PC-3 (cell line): ENCODE results near the gene RETN. TPM values are rescaled to one million over a fixed set of nuclear protein-coding genes. Genes with fewer than 3 reads are reported as not detected.

ENCODE experiments used
- ATAC-seq: fragments of 200-7000 bp; cut with Tn5 transposase; 2 replicates; pipeline ENCODE4 v1.9.1; 2020; ENCODE audit warnings: mild to moderate bottlenecking, moderate library complexity
- BruUV-seq: library from RNA; stranded (reverse); fragments of 400-500 nt; replicated peaks from 2 replicates; lab custom pipeline; 2021; lab: Mats Ljungman, UMichigan
- CTCF ChIA-PET: fragments of 300-600 bp; sonication (Branson Sonifier 250); formaldehyde crosslinking; loops from one replicate; lab custom pipeline; 2022; ENCODE audit warnings: antibody characterized with exemption; lab: Charles Lee
- POLR2A ChIA-PET: fragments of 300-600 bp; sonication (Branson Sonifier 250); formaldehyde crosslinking; loops from one replicate; lab custom pipeline; 2022; ENCODE audit warnings: antibody characterized with exemption; ENCODE audit not compliant: unreplicated experiment; lab: Charles Lee
- DNase-seq: peaks from one replicate; pipeline ENCODE4 v3.0.0-alpha.2; 2015
- H2AFZ ChIP-seq: fragments of 300-600 bp; sonication (generic); 2 replicates; pipeline ENCODE4 v1.6.0; 2016; ENCODE audit warnings: antibody characterized with exemption, low read length
- H3F3A ChIP-seq: fragments of 300-600 bp; sonication (generic); one replicate; pipeline ENCODE4 v1.6.0; 2017; ENCODE audit warnings: antibody characterized with exemption, low read length, control low read depth, mild to moderate bottlenecking; ENCODE audit not compliant: unreplicated experiment
- H3K27ac ChIP-seq: fragments of 300-600 bp; sonication (generic); 2 replicates; pipeline ENCODE4 v1.5.1; 2016; ENCODE audit warnings: mild to moderate bottlenecking, low read length
- H3K27me3 ChIP-seq: fragments of 300-600 bp; sonication (generic); 2 replicates; pipeline ENCODE4 v1.6.1; 2016; ENCODE audit warnings: low read length, mixed read lengths
- H3K36me3 ChIP-seq: fragments of 300-600 bp; sonication (generic); 2 replicates; pipeline ENCODE4 v1.6.1; 2016; ENCODE audit warnings: low read depth, mixed run types, low read length, mixed read lengths
- H3K4me1 ChIP-seq: fragments of 300-600 bp; sonication (generic); 2 replicates; pipeline ENCODE4 v1.5.1; 2016; ENCODE audit warnings: low read length; ENCODE audit not compliant: insufficient read depth
- H3K4me2 ChIP-seq: fragments of 300-600 bp; sonication (generic); 2 replicates; pipeline ENCODE4 v1.6.0; 2016; ENCODE audit warnings: low read length
- H3K4me3 ChIP-seq: fragments of 300-600 bp; sonication (generic); 2 replicates; pipeline ENCODE4 v1.5.1; 2016; ENCODE audit warnings: mild to moderate bottlenecking, low read length, mixed read lengths
- H3K79me2 ChIP-seq: fragments of 300-600 bp; sonication (generic); 2 replicates; pipeline ENCODE4 v1.6.1; 2017; ENCODE audit warnings: low read length, mixed read lengths
- H3K9ac ChIP-seq: fragments of 300-600 bp; sonication (generic); 2 replicates; pipeline ENCODE4 v1.6.0; 2016; ENCODE audit warnings: mild to moderate bottlenecking, low read length
- H3K9me2 ChIP-seq: fragments of 300-600 bp; sonication (generic); replicated peaks from 2 replicates; pipeline ENCODE4 v1.6.1; 2016; ENCODE audit warnings: mixed run types, low read length, mixed read lengths
- H3K9me3 ChIP-seq: fragments of 300-600 bp; sonication (generic); 2 replicates; pipeline ENCODE4 v1.6.1; 2016; ENCODE audit warnings: low read length, mixed read lengths
- H4K20me1 ChIP-seq: fragments of 300-600 bp; sonication (generic); 2 replicates; pipeline ENCODE4 v1.6.1; 2016; ENCODE audit warnings: low read length, mixed read lengths
- CTCF ChIP-seq: fragments of 300-600 bp; sonication (generic); conservative IDR thresholded peaks from 2 replicates; pipeline ENCODE4 v1.5.1; 2017; ENCODE audit warnings: antibody characterized with exemption, low read depth, mild to moderate bottlenecking, low read length
- EZH2 ChIP-seq: fragments of 300-600 bp; sonication (generic); IDR thresholded peaks from one replicate; pipeline ENCODE4 v1.6.1; 2017; ENCODE audit warnings: antibody characterized with exemption, mild to moderate bottlenecking, low read length; ENCODE audit not compliant: unreplicated experiment
- EZH2phosphoT487 ChIP-seq: fragments of 300-600 bp; sonication (generic); IDR thresholded peaks from 2 replicates; pipeline ENCODE4 v1.6.1; 2018; ENCODE audit warnings: mild to moderate bottlenecking, antibody characterized with exemption, low read length, borderline replicate concordance
- intact Hi-C: fragments of 100-400 bp; cut with micrococcal nuclease; formaldehyde crosslinking; loops from 2 replicates; pipeline ENCODE4 v1.9.0; 2023
- total RNA-seq: library from RNA; depleted of rRNA; stranded (reverse); fragments of >200 nt; gene quantifications from 2 replicates; pipeline ENCODE4 v1.2.3, GENCODE V29; 2014

Gene RETN
- total RNA-seq, 1 experiment from 2014 or later = not detected

- no TSS peak for BruUV-seq
- no peaks in the 10 kb centered on the region for H3K9me3 ChIP-seq
- CTCF ChIA-PET = interaction anchor here (0.6 kb wide), 2 partner anchors 24 to 138 kb away, joined by 3 read pairs; partner anchors contain the start of gene TRAPPC5
- no peak overlapping the region for H2AFZ ChIP-seq
- intact Hi-C loops = no loop called here
- H3K4me2 ChIP-seq = no peak overlapping the region
- no peaks in the 10 kb centered on the region for H3K36me3 ChIP-seq
- H4K20me1 ChIP-seq = no peaks in the 10 kb centered on the region
- peaks cover 2% of the 10 kb centered on the region; the same call in 1 of the 2 replicates for H3K4me1 ChIP-seq
- no peak for DNase-seq
- POLR2A ChIA-PET = interaction anchor here (0.6 kb wide), 1 partner anchor 291 kb away, joined by 11 read pairs; no protein-coding TSS in a partner anchor
- H3K9me2 ChIP-seq = no peaks in the 10 kb centered on the region
- H3K4me3 ChIP-seq = no peak overlapping the region
- H3K27ac ChIP-seq = no peak overlapping the region
- peaks cover 8% of the 10 kb centered on the region; the same call in 1 of the 2 replicates for H3K27me3 ChIP-seq
- H3K79me2 ChIP-seq = no peaks in the 10 kb centered on the region
- TF ChIP-seq EZH2 = no peak
- no peak for TF ChIP-seq CTCF
- TF ChIP-seq EZH2phosphoT487 = no peak
- no peaks in the 10 kb centered on the region for H3F3A ChIP-seq
- no peak for ATAC-seq
- no peak overlapping the region for H3K9ac ChIP-seq
Measured at GRCh38 chr19:7657131-7657751, 11.6 kb upstream of the RETN start.

DNA sequence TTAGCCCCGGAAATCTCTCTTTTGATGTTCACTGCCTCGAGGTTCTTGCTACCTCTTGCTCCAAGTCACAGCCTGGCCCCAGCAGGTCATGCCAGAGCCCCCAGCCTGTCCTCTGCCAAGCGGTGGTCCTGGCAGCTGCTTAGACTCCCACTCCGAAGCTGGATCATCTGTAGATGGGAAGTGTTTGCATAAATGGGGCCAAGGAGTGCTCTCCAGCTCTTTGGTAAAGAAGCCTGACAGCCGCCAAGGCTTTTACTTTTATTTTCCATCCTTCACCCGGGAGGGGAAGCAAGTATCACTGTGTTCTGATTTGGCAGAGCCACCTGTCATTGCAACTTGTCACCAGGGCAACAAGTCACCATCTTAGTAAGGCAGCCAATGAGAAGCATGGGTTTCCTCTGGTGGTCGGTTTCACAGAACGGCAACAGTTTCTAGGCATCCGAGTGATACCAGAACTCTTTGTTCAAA is 10.6 kb upstream of the RETN start:
- no peaks in the 10 kb centered on the region for H3K36me3 ChIP-seq
- no peak for DNase-seq
- H3K27me3 ChIP-seq = peaks cover 17% of the 10 kb centered on the region; the same call in 1 of the 2 replicates
- intact Hi-C loops = no loop called here
- no peaks in the 10 kb centered on the region for H3K4me1 ChIP-seq
- POLR2A ChIA-PET = no interaction called here
- no peaks in the 10 kb centered on the region for H3F3A ChIP-seq
- H3K9me3 ChIP-seq = no peaks in the 10 kb centered on the region
- no peak overlapping the region for H3K27ac ChIP-seq
- no peak overlapping the region for H3K4me3 ChIP-seq
- ATAC-seq = no peak
- no peaks in the 10 kb centered on the region for H3K79me2 ChIP-seq
- no peaks in the 10 kb centered on the region for H3K9me2 ChIP-seq
- no peak overlapping the region for H3K4me2 ChIP-seq
- no peak overlapping the region for H2AFZ ChIP-seq
- no peak overlapping the region for H3K9ac ChIP-seq
- BruUV-seq = no TSS peak
- CTCF ChIA-PET = interaction anchor here (0.5 kb wide), 1 partner anchor 90 kb away, joined by 15 read pairs; no protein-coding TSS in a partner anchor
- TF ChIP-seq CTCF (no peak), EZH2phosphoT487 (no peak), EZH2 (no peak)
- H4K20me1 ChIP-seq = no peaks in the 10 kb centered on the region
